ENCODE data around the gene EHD4.
A peak's percentile ranks its signal among the peaks of the same experiment; 100 is the strongest.

Gene EHD4

DNA sequence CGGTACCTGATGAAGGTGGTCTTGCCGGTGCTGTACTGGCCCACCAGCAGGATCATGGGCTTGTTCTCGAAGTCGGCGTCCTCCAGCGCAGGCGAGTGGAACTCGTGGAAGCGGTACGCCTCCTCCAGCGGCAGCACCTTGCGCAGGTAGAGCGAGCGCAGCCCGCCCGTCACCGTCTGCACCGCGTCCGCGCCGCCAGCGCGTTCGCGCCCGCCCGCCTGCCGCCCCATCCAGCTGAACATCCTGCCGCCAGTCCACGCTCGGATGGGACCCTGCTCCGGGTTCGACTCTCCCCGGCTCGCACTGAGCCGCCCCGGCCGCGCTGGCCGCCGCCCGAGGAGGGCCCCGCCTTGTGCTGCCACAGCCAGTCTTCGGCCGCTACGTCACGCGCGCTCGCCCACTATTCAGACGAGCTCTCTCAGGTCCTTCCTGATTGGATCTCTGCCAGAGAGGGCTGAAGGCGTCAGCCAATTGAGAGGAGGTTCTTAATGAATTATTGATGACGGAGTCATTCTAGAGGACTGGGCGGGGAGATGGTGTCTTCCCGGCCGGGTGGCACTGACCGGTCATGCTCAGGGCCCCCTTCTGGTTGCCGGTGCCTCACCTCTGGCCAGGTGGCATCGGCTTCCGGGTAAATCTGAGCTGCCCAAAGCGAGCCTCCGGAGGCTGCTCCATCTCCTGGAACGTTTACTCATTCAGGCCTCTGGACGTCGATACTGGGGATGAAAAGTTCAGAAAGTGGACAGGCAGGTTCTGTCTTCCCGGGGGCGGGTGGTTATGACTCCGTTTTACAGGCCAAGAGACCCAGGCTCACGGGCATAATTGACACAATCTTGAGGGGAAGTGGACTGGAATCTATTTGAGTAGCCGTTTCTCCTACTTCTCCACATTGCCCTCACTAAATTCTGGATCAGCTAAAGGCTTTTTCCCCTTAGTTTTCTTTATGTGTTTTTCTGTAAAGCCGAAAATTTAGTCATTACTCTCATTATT lies at the start of gene EHD4:
TSS of gene EHD4 (minus strand) at position 305 of the 990 bp plus-strand sequence. CDS start at position 242, 63 bp downstream.
- DNase-seq = peak; percentile 99

DNA sequence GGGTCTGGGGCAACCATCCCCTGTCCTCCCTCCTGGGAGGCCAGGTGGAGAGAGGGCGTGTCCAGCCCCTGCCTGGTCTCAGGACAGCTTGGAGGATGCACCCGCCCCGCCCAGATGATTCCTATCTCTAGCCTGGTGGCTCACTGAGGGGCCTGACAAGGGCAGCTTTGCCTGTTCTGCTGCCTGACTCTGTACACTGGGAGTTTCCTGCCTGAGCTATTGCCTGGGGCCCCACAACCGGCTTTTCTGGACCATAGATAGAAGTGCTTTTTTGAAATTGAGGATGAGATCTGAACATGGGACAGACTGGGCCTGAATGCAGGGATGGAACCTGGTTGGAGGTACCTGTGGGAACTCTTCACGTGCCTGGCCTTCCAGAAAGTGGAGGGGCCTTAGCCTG lies 49.2 kb upstream of the EHD4 start:
- no peak for DNase-seq

- DNase-seq = no peak
These were observed 48.4 kb upstream of the EHD4 start, which contains the start of gene PLA2G4E for GRCh38 chr15:42020713-42021273. PLA2G4E (minus strand) TSS chr15:42021042; CDS start chr15:42021030, 12 bp downstream.

- DNase-seq = no peak
These were observed 46.2 kb upstream of the EHD4 start for GRCh38 chr15:42018306-42019224.

DNA sequence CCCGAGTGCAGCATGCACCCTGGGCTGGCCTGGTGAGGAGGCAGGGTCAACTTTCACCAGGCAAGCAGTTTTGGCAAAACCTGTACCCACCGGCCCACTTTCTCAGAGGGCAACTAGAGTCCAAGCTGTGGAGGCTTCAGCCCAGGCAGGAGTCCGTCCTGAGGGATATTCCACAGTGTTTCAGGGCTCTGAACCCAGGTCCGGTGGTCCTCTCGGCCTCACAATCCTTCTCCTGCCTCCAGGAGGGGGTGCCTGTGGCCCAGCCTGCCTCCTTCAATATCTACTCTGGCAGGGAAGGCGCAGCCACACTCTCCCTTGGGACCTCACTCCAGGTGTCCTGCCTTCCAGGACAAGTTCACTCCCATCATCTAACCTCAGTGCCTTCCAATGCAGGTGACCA lies 44.6 kb upstream of the EHD4 start:
- no peak for DNase-seq

DNA sequence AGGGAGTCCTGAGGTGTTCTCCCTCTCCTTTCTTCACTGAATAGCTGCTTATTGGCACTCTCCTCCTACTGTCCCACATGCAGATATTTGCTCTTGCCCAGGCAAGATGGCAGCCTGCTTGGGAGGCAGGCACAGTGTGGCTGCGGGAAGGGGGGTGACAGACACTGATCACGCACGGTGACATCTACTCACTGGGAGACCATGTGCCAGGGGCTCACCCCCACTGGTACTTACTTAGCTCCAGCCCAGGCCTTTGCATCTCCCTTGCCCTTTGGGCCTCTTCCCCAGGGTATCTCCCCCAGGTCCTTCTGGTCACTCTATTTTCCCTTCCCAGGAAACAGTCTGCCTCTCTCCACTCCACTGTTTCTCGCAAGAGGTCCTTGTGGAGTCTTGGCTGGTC lies 42.0 kb upstream of the EHD4 start:
- DNase-seq = no peak

GRCh38 chr15:42012928-42013482 lies 40.6 kb upstream of the EHD4 start:
- no peak for DNase-seq

DNA sequence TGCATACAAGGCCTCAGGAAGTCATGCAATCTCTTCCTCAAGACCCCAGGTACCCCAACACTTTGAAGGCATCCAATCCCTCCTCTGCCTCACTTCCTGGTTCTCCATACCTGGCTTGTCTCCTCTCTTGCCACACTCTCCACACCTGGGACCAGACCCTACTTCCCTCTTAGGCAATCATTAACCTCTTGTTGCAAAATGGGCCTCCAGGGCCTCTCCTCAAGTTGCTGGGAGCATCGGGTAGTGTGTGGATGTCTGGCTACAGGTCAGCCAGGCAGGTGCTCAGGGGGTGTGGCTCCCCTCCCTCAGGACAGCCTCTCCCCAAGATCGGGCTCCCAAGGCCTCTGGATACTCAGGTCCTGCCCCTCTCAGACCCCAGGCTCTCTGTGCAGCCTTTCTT lies 39.9 kb upstream of the EHD4 start:
- no peak for DNase-seq

- no peak for DNase-seq
These were observed 38.7 kb upstream of the EHD4 start for GRCh38 chr15:42011074-42011473.

- DNase-seq = no peak
These were observed 38.1 kb upstream of the EHD4 start for GRCh38 chr15:42010434-42010833.

GRCh38 chr15:42009474-42009873 lies 37.1 kb upstream of the EHD4 start:
- DNase-seq = no peak

GRCh38 chr15:42009022-42009421 lies 36.7 kb upstream of the EHD4 start:
- no peak for DNase-seq

- DNase-seq = no peak
These were observed 35.0 kb upstream of the EHD4 start for GRCh38 chr15:42007386-42007785.

GRCh38 chr15:42002333-42002732 lies 30.0 kb upstream of the EHD4 start:
- no peak for DNase-seq

DNA sequence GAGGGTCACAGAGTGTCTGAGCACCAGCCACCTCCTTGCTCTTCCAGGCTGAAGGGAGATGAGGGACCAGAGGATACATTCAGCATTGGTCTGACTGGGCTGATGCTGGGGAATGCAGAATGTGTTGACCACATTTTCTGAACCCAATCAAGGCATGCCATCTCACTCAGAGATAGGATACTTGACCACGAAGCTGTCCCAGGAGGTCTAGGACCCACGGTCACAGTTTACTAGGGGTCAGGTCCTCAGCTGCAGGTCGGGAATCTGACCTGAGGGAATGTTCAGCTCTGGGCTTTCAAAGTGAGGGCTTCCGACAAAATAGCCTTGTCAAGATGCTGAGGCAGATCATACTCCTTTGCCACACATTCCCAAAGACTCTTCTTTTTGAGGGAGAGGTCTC lies 28.9 kb upstream of the EHD4 start:
- no peak for DNase-seq

GRCh38 chr15:41999290-42000285 lies 27.2 kb upstream of the EHD4 start:
- DNase-seq = no peak

GRCh38 chr15:41997845-41998244 lies 25.5 kb upstream of the EHD4 start:
- DNase-seq = no peak

GRCh38 chr15:41996921-41997592 lies 24.7 kb upstream of the EHD4 start:
- DNase-seq = no peak

DNA sequence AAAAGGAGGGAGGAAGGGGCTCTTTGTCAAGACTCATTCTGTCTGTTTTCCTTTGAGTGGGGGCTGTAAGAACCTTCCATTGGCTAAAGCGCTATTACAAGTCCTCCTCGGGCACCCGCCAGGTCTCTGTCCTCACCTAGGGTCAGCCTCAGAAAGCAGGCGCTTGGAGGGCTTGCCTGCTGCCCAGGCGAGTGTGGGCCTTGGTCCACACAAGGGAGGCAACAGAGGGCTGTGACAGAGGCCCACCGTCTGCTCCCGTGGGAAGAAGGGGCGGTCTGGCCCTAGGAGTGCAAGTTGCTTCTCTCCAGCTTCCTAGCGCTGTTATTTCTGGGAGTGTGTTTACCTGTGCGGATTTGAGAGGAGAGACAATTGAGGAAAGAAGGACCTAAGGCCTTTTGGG lies 24.0 kb upstream of the EHD4 start:
- DNase-seq = no peak

GRCh38 chr15:41995476-41995855 lies 23.1 kb upstream of the EHD4 start:
- no peak for DNase-seq
